Activated CD8-positive, alpha-beta memory T cell treated with anti-CD3 and anti-CD28 coated beads, Interleukin-2, amount 10 ng/mL, durations not matched to agents 7 days and 5 days (primary cell): ENCODE data around the gene DUSP16. TPM values are rescaled to one million over a fixed set of nuclear protein-coding genes. Genes with fewer than 3 reads are reported as not detected.
"Not testable (repeated sequence)": the region's sequence is repeated elsewhere in the genome, so short reads cannot be mapped to it uniquely, and the experiment has no call there.

Source experiments
- ATAC-seq: fragments of 150-1000 bp; cut with Tn5 transposase; one replicate; pipeline ENCODE4 v1.10.0; 2021; ENCODE audit warnings: moderate library complexity
- CTCF ChIA-PET: fragments of 350-600 bp; sonication (Branson Sonifier 250); formaldehyde crosslinking; loops from one replicate; lab custom pipeline; 2021; ENCODE audit warnings: antibody characterized with exemption; lab: Charles Lee
- DNase-seq: peaks from one replicate; pipeline ENCODE4 v3.0.0-alpha.2; 2020
- H3K27ac Mint-ChIP-seq: one replicate; pipeline ENCODE4 v1.8.0; 2021; ENCODE audit warnings: mild to moderate bottlenecking, mixed read lengths
- H3K27me3 Mint-ChIP-seq: one replicate; pipeline ENCODE4 v1.8.0; 2021; ENCODE audit warnings: mixed read lengths
- H3K36me3 Mint-ChIP-seq: one replicate; pipeline ENCODE4 v1.8.0; 2021; ENCODE audit warnings: mild to moderate bottlenecking, mixed read lengths
- H3K4me1 Mint-ChIP-seq: one replicate; pipeline ENCODE4 v1.8.0; 2021; ENCODE audit warnings: mixed read lengths
- H3K4me3 Mint-ChIP-seq: one replicate; pipeline ENCODE4 v1.8.0; 2021; ENCODE audit warnings: mild to moderate bottlenecking, moderate library complexity, mixed read lengths
- H3K9me3 Mint-ChIP-seq: one replicate; pipeline ENCODE4 v1.8.0; 2022; ENCODE audit warnings: low read depth, mixed read lengths
- total RNA-seq, 2 experiments: library from RNA; stranded (reverse); gene quantifications; one replicate each; pipeline ENCODE4 v1.2.3, GENCODE V29; 2021

DUSP16 gene
- total RNA-seq, 2 experiments from 2014 or later = 43.0 to 69.0 TPM

GRCh38 chr12:12534975-12535374 is 27.7 kb downstream of the DUSP16 start:
- ATAC-seq (no peak), DNase-seq (no peak)
- H3K27ac Mint-ChIP-seq = no peak overlapping the region
- peaks cover 8% of the 10 kb centered on the region for H3K4me1 Mint-ChIP-seq
- H3K4me3 Mint-ChIP-seq = no peak overlapping the region
- H3K27me3 Mint-ChIP-seq = no peaks in the 10 kb centered on the region
- H3K9me3 Mint-ChIP-seq = no peaks in the 10 kb centered on the region
- H3K36me3 Mint-ChIP-seq = peaks cover 9% of the 10 kb centered on the region
- CTCF ChIA-PET = no interaction called here

DNA sequence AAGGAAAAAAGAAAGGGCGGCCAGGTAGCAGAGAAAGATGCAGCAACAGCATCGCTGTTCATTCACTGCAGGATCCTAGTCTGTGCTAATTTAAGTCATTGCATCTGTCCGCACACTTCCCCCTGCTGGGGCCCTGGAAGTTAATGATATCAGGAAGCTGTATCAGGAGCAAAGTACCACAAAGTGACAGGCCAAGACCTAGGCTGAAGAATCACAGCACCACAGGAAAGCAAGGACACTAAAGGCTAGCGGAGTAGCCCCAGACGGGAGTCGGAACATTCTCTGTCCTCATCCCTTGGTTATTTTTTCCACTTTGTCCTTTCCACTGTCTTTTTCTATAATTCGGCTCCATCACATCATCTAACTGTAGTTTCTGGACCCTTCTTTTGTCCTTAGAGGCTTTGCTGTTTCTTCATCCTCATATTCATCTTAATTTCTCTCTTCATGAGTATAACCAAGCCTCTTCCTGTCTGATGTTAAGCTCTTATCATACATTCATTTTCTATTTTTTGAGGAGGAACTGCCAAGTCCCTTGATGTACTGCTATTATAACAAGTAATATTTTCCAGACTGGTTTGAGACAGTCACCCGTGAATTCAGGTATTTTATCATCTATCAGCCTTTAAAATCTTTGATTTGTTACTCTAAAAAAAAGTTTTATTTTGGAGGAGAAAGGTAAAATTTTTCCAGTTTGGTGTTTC is 28.3 kb downstream of the DUSP16 start:
- Mint-ChIP-seq H3K9me3 (no peaks in the 10 kb centered on the region), H3K4me3 (no peak overlapping the region), H3K27ac (no peak overlapping the region), H3K27me3 (no peaks in the 10 kb centered on the region), H3K36me3 (peaks cover 14% of the 10 kb centered on the region), H3K4me1 (peaks cover 10% of the 10 kb centered on the region)
- DNase-seq (no peak), ATAC-seq (no peak)
- CTCF ChIA-PET = no interaction called here

GRCh38 chr12:12533238-12533829 is 29.3 kb downstream of the DUSP16 start:
- H3K27ac Mint-ChIP-seq = no peak overlapping the region
- DNase-seq (no peak), ATAC-seq (no peak)
- peaks cover 14% of the 10 kb centered on the region for H3K4me1 Mint-ChIP-seq
- H3K36me3 Mint-ChIP-seq = peaks cover 17% of the 10 kb centered on the region
- no peak overlapping the region for H3K4me3 Mint-ChIP-seq
- H3K27me3 Mint-ChIP-seq = no peaks in the 10 kb centered on the region
- H3K9me3 Mint-ChIP-seq = no peaks in the 10 kb centered on the region
- CTCF ChIA-PET = no interaction called here

- Mint-ChIP-seq H3K27ac (no peak overlapping the region), H3K9me3 (no peaks in the 10 kb centered on the region), H3K4me3 (no peak overlapping the region), H3K36me3 (peaks cover 14% of the 10 kb centered on the region), H3K4me1 (peaks cover 32% of the 10 kb centered on the region), H3K27me3 (no peaks in the 10 kb centered on the region)
- DNase-seq (no peak), ATAC-seq (no peak)
- CTCF ChIA-PET = no interaction called here
These were observed 31.5 kb downstream of the DUSP16 start for GRCh38 chr12:12531194-12531593.

DNA sequence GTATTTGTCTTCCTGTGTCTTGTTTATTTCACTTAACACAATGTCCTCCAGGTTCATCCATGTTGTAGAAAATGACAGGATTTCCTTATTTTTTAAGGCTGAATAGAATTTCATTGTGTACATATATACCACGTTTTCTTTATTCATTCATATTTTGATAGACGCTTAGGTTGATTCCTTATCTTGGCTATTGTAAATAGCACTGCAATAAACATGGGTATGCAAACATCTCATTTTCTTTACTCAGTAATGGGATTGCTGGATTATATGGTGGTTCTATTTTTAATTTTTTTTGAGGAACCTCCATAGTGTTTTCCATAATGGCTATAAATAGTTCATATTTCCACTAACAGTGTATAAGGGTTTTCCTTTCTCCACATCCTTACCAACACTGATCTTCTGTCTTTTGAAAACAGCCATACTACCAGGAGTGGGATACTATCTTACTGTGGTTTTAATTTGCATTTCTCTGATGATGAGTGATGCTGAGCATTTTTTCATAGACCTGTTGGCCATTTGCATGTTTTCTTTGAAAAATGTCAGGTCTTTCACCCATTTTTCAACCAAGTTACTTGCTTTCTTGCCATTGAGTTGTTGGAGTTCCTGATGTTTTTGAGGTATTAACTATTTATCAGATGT is 32.8 kb downstream of the DUSP16 start:
- Mint-ChIP-seq H3K9me3 (no peaks in the 10 kb centered on the region), H3K27ac (no peak overlapping the region), H3K4me3 (no peak overlapping the region), H3K36me3 (peaks cover 14% of the 10 kb centered on the region), H3K27me3 (no peaks in the 10 kb centered on the region), H3K4me1 (peaks cover 30% of the 10 kb centered on the region)
- CTCF ChIA-PET = no interaction called here
- DNase-seq = no peak
- ATAC-seq = no peak

DNA sequence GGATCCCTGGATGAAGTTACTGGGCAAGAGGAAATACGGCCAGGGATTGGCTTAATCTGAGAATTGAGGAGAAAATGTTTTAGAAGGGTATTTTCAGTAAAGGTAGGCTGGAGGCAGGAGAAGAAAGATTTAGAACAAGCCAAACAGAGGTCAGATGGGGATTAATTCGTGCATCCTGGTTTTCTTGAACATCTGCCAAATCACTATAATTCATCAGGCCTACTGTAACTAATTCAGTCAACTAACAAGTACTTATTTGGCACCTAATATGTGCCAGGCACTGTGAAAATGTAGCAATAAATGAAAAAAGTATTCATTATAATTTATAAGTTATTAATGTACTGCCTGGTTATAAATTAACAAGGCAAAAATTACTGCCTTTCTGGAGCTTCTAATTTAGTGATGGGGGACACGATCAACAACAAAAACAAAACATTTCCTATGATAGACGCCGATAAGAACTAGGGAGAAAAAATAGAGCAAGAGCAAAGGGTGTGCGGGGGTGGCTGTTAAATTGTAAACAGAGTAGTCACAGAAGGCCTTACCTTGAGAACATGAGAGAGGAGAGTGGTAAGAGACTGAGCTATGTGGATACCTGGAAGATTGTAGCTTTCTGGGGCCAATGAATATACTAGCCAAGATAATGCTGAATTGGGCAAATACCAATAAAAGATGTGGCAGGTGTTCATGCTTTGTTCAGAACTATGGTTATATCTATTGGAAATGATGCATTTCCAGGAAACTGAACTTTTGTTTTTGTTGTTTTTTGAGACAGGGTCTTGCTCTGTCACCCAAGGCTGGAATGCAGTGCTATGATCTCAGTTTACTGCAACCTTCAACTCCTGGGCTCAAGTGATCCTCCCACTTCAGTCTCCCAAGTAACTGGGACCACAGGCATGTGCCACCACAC is 34.0 kb downstream of the DUSP16 start:
- H3K4me1 Mint-ChIP-seq = peaks cover 30% of the 10 kb centered on the region

GRCh38 chr12:12527820-12528296 is 34.8 kb downstream of the DUSP16 start:
- DNase-seq = no peak
- peaks cover 14% of the 10 kb centered on the region for H3K36me3 Mint-ChIP-seq
- H3K4me3 Mint-ChIP-seq = no peak overlapping the region
- peaks cover 30% of the 10 kb centered on the region for H3K4me1 Mint-ChIP-seq
- CTCF ChIA-PET = interaction anchor here (1.5 to 2.3 kb wide), 3 partner anchors 10 to 209 kb away, joined by 3 to 7 read pairs (median 3); no protein-coding TSS in a partner anchor
- peak overlapping the region; percentile 65 for H3K27ac Mint-ChIP-seq
- peak; percentile 42 for ATAC-seq
- H3K9me3 Mint-ChIP-seq = no peaks in the 10 kb centered on the region
- no peaks in the 10 kb centered on the region for H3K27me3 Mint-ChIP-seq

More for the DNA sequence above, 34.0 kb downstream of the DUSP16 start:
- no peaks in the 10 kb centered on the region for H3K27me3 Mint-ChIP-seq
- peaks cover 14% of the 10 kb centered on the region for H3K36me3 Mint-ChIP-seq
- peak overlapping the region; percentile 65 for H3K27ac Mint-ChIP-seq
- CTCF ChIA-PET = interaction anchor here (1.5 to 2.3 kb wide), 3 partner anchors 11 to 208 kb away, joined by 3 to 7 read pairs (median 3); no protein-coding TSS in a partner anchor
- DNase-seq (no peak), ATAC-seq (no peak)
- H3K4me3 Mint-ChIP-seq = no peak overlapping the region
- H3K9me3 Mint-ChIP-seq = no peaks in the 10 kb centered on the region

GRCh38 chr12:12524128-12524527 is 38.5 kb downstream of the DUSP16 start:
- Mint-ChIP-seq H3K4me1 (peaks cover 30% of the 10 kb centered on the region), H3K4me3 (no peak overlapping the region), H3K36me3 (peaks cover 29% of the 10 kb centered on the region), H3K27ac (no peak overlapping the region), H3K27me3 (no peaks in the 10 kb centered on the region), H3K9me3 (no peaks in the 10 kb centered on the region)
- DNase-seq (no peak), ATAC-seq (no peak)
- CTCF ChIA-PET = no interaction called here

- H3K36me3 Mint-ChIP-seq = peaks cover 34% of the 10 kb centered on the region
- H3K4me3 Mint-ChIP-seq = no peak overlapping the region
- ATAC-seq (no peak), DNase-seq (no peak)
- CTCF ChIA-PET = interaction anchor here (0.9 to 1.3 kb wide), 2 partner anchors 14 to 17 kb away, joined by 3 to 4 read pairs; no protein-coding TSS in a partner anchor
- H3K9me3 Mint-ChIP-seq = no peaks in the 10 kb centered on the region
- no peak overlapping the region for H3K27ac Mint-ChIP-seq
- peaks cover 24% of the 10 kb centered on the region for H3K4me1 Mint-ChIP-seq
- no peaks in the 10 kb centered on the region for H3K27me3 Mint-ChIP-seq
These were observed 39.4 kb downstream of the DUSP16 start for GRCh38 chr12:12523229-12523628.

DNA sequence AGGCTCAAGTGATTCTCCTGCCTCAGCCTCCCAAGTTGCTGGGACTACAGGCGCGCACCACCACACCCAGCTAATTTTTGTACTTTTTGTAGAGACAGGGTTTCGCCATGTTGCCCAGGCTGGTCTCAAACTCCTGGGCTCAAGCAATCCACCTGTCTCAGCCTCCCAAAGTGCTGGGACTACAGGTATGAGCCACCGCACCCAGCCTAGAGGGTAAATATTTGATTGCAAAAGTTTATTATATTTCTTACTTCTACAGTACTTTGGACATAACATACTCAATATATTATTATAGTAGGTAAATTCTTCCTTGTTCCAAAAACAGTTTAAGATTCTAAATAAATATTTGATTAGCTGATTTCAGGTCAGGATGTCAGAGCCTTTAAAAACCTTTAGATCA is 40.0 kb downstream of the DUSP16 start:
- CTCF ChIA-PET = interaction anchor here (0.5 to 1.3 kb wide), 3 partner anchors 15 to 37 kb away, joined by 3 to 4 read pairs (median 4); no protein-coding TSS in a partner anchor
- H3K9me3 Mint-ChIP-seq, H3K27ac Mint-ChIP-seq, H3K27me3 Mint-ChIP-seq, ATAC-seq, DNase-seq, H3K4me3 Mint-ChIP-seq: not testable (repeated sequence)
- H3K36me3 Mint-ChIP-seq = peaks cover 38% of the 10 kb centered on the region
- peaks cover 24% of the 10 kb centered on the region for H3K4me1 Mint-ChIP-seq

DNA sequence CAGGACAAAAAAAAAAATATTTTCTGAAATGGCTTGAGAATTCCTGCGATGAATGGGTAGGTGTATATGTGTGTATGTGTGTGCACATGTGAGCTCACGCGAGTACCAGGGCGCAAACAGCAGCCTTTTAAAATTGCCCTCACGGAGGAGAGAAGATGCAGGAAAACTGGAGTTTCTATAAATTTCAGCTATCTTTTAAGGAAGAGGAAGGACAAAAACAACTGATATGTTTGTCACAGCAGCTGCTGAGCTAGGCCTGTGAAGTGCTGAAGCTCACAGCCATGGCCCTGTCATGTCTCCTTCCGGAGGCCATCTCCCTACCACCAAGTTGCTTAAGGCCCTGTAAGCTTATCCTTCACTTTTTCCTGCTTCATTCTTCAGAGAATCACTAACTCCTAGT is 40.8 kb downstream of the DUSP16 start:
- Mint-ChIP-seq H3K27me3 (no peaks in the 10 kb centered on the region), H3K4me1 (peaks cover 22% of the 10 kb centered on the region), H3K9me3 (no peaks in the 10 kb centered on the region), H3K27ac (no peak overlapping the region), H3K36me3 (peaks cover 44% of the 10 kb centered on the region), H3K4me3 (no peak overlapping the region)
- DNase-seq (no peak), ATAC-seq (no peak)
- CTCF ChIA-PET = interaction anchor here (1.3 to 1.5 kb wide), 2 partner anchors 18 to 123 kb away, joined by 3 to 4 read pairs; no protein-coding TSS in a partner anchor

GRCh38 chr12:12521044-12521485 is 41.6 kb downstream of the DUSP16 start:
- CTCF ChIA-PET = interaction anchor here (1.1 to 1.5 kb wide), 2 partner anchors 26 to 124 kb away, joined by 3 to 4 read pairs; no protein-coding TSS in a partner anchor
- Mint-ChIP-seq H3K27ac (no peak overlapping the region), H3K4me3 (no peak overlapping the region), H3K9me3 (no peaks in the 10 kb centered on the region), H3K36me3 (peaks cover 49% of the 10 kb centered on the region), H3K4me1 (peaks cover 17% of the 10 kb centered on the region), H3K27me3 (no peaks in the 10 kb centered on the region)
- DNase-seq = no peak
- ATAC-seq = no peak
